K562 (cell line): ENCODE results near the gene RMC1. TPM values are rescaled to one million over a fixed set of nuclear protein-coding genes. Genes with fewer than 3 reads are reported as not detected.

Experiments
- ATAC-seq: fragments of 200-7000 bp; cut with Tn5 transposase; 3 replicates; pipeline ENCODE4 v1.9.1; 2020; ENCODE audit warnings: moderate library complexity
- BruUV-seq: library from RNA; stranded (reverse); fragments of 400-500 nt; replicated peaks from 2 replicates; lab custom pipeline; 2021; lab: Mats Ljungman, UMichigan
- CTCF ChIA-PET: fragments of 300-600 bp; formaldehyde crosslinking; extraction: SDS; loops from one replicate; lab custom pipeline; 2021; ENCODE audit warnings: low intra/inter-chr PET ratio; lab: Yijun Ruan, JAX
- POLR2A ChIA-PET: fragments of 300-600, 350-650 bp; sonication (Branson Sonifier 250); formaldehyde crosslinking; extraction: SDS; loops from one replicate; lab custom pipeline; 2021; ENCODE audit warnings: antibody characterized with exemption, inconsistent platforms; lab: Yijun Ruan, JAX
- DNase-seq, 4 experiments: peaks; one replicate each; pipeline versions ENCODE4 v3.0.0 to v3.0.0-alpha.2; 2011 to 2018; ENCODE audit warnings: low spot score in 3 of 4, mixed read lengths in 3 of 4; ENCODE audit errors: extremely low read depth in 1 of 4
- FAIRE-seq: peaks from 2 replicates; lab custom pipeline; 2011; peaks lifted over from hg19 to GRCh38; lab: Jason Lieb, UNC
- H2AFZ ChIP-seq: 2 replicates; pipeline ENCODE4 v1.6.0; 2011; ENCODE audit warnings: low read depth, low read length, control low read depth, inconsistent platforms
- H3K27ac ChIP-seq: fragments of 200-600 bp; 3 replicates; pipeline ENCODE4 v1.8.0; 2011; ENCODE audit warnings: low read depth, mild to moderate bottlenecking, control low read depth, inconsistent platforms, low read length, moderate library complexity, mixed read lengths; ENCODE audit errors: extremely low read depth
- H3K27me3 ChIP-seq, 2 experiments: fragments of 300-600 bp in 1 of 2; 2 replicates in 1 of 2; 3 replicates in 1 of 2; pipeline versions ENCODE4 v1.6.0 to v1.8.0; 2011; ENCODE audit warnings: inconsistent platforms in 2 of 2, low read length in 2 of 2, mild to moderate bottlenecking in 1 of 2, mixed read lengths in 1 of 2, moderate library complexity in 1 of 2; ENCODE audit not compliant: control insufficient read depth in 2 of 2, insufficient read depth in 2 of 2
- H3K36me3 ChIP-seq: fragments of 300-600 bp; 3 replicates; pipeline ENCODE4 v1.8.0; 2011; ENCODE audit warnings: mild to moderate bottlenecking, low read length, inconsistent platforms; ENCODE audit not compliant: control insufficient read depth, insufficient read depth
- H3K4me1 ChIP-seq, 2 experiments: fragments of 200-600 bp in 1 of 2; replicated peaks in 1 of 2; 2 replicates in 1 of 2; 3 replicates in 1 of 2; pipeline versions ENCODE4 v1.5.1 to v1.8.0; 2011; ENCODE audit warnings: inconsistent platforms in 2 of 2, low read length in 2 of 2, mild to moderate bottlenecking in 1 of 2, mixed read lengths in 1 of 2, moderate library complexity in 1 of 2; ENCODE audit not compliant: control insufficient read depth in 2 of 2, insufficient read depth in 2 of 2
- H3K4me2 ChIP-seq: 2 replicates; pipeline ENCODE4 v1.6.1; 2011; ENCODE audit warnings: low read length, control low read depth, inconsistent platforms, mixed read lengths; ENCODE audit not compliant: insufficient read depth
- H3K4me3 ChIP-seq: fragments of 200-600 bp; sonication (generic), shearing (Covaris generic); 2 replicates; pipeline ENCODE4 v1.5.1; 2016; ENCODE audit warnings: control low read depth, inconsistent platforms
- H3K79me2 ChIP-seq: fragments of 200-600 bp; 3 replicates; pipeline ENCODE4 v1.8.0; 2011; ENCODE audit warnings: low read length, inconsistent platforms; ENCODE audit not compliant: control insufficient read depth, insufficient read depth
- H3K9ac ChIP-seq, 2 experiments: 2 replicates each; pipeline versions ENCODE4 v1.6.0 to v1.6.1; 2011; ENCODE audit warnings: low read depth in 2 of 2, low read length in 2 of 2, control low read depth in 1 of 2, inconsistent platforms in 1 of 2, mild to moderate bottlenecking in 1 of 2, mixed read lengths in 1 of 2; ENCODE audit not compliant: insufficient read depth in 1 of 2
- H3K9me1 ChIP-seq: one replicate; pipeline ENCODE4 v1.6.0; 2011; ENCODE audit warnings: inconsistent platforms, mild to moderate bottlenecking, low read length, moderate library complexity; ENCODE audit not compliant: control insufficient read depth, insufficient read depth
- H3K9me3 ChIP-seq: replicated peaks from 2 replicates; pipeline ENCODE4 v1.5.1; 2011; ENCODE audit warnings: low read depth, low read length, inconsistent platforms; ENCODE audit not compliant: control insufficient read depth, insufficient read depth
- H4K20me1 ChIP-seq: replicated peaks from 2 replicates; pipeline ENCODE4 v1.6.1; 2011; ENCODE audit warnings: low read length, inconsistent platforms, mixed read lengths; ENCODE audit not compliant: control insufficient read depth, insufficient read depth
- POLR2A ChIP-seq: fragments of 450-650 bp; conservative IDR thresholded peaks from 2 replicates; pipeline ENCODE4 v1.6.1; 2016
- ZNF121 ChIP-seq: sonication (generic); formaldehyde crosslinking; conservative IDR thresholded peaks from 2 replicates; pipeline ENCODE4 v1.8.0; 2022; ENCODE audit warnings: missing genetic modification reagents
- WGBS: fragments of 100-300 bp; shearing (Covaris generic); methylation state at CpG from one replicate; pipeline ENCODE4 v1.1.6; 2016; ENCODE audit warnings: low coverage, mixed read lengths; ENCODE audit not compliant: insufficient coverage; ENCODE audit errors: missing lambda C conversion rate; 5-methylcytosine and 5-hydroxymethylcytosine counted together
- in situ Hi-C: fragments of 300-500 bp; cut with MboI; formaldehyde crosslinking; loops from 4 replicates; pipeline ENCODE4 v1.15.0; 2018; ENCODE audit warnings: inconsistent platforms, mixed read lengths
- intact Hi-C: fragments of 100-400 bp; cut with micrococcal nuclease; formaldehyde crosslinking; loops from 2 replicates; pipeline ENCODE4 v1.14.2; 2022
- polyA plus RNA-seq, 8 experiments: library from polyadenylated mRNA; depleted of rRNA in 4 of 8; stranded (reverse) in 5 of 8; unstranded in 3 of 8; fragments of >200 nt; fragmentation: Nextera tagmentation in 2 of 8; fragmentation: Illumina TruSeq in 1 of 8; extraction: Ambion mirVana in 2 of 8; extraction: Trizol in 1 of 8; gene quantifications; 2 replicates each; pipeline versions ENCODE4 v1.2.1 to v1.2.3, GENCODE V29; 2011 to 2014; ENCODE audit warnings: inconsistent platforms in 1 of 8, missing spikeins in 1 of 8
- total RNA-seq, 7 experiments: library from RNA; depleted of rRNA in 6 of 7; stranded (reverse); fragments of >200 nt in 6 of 7; fragmentation: Illumina TruSeq in 2 of 7; extraction: Trizol in 2 of 7; gene quantifications; 2 replicates each; pipeline versions ENCODE4 v1.2.1 to v1.2.3, GENCODE V29; 2011 to 2021; ENCODE audit warnings: low replicate concordance in 1 of 7
- TF ChIP-seq, protein P1 (sequence below): sonication (generic); formaldehyde crosslinking; IDR thresholded peaks from 2 replicates; pipeline ENCODE4 v1.8.0; 2022; ENCODE audit warnings: missing genetic modification reagents, mild to moderate bottlenecking, borderline replicate concordance

The RMC1 gene
- total and polyA plus RNA-seq, 9 of the 15 experiments (the other 6 are each of a cell fraction or from before 2014, with no cell fraction given), result 7.5 to 42.4 (median 35.5) TPM

DNA sequence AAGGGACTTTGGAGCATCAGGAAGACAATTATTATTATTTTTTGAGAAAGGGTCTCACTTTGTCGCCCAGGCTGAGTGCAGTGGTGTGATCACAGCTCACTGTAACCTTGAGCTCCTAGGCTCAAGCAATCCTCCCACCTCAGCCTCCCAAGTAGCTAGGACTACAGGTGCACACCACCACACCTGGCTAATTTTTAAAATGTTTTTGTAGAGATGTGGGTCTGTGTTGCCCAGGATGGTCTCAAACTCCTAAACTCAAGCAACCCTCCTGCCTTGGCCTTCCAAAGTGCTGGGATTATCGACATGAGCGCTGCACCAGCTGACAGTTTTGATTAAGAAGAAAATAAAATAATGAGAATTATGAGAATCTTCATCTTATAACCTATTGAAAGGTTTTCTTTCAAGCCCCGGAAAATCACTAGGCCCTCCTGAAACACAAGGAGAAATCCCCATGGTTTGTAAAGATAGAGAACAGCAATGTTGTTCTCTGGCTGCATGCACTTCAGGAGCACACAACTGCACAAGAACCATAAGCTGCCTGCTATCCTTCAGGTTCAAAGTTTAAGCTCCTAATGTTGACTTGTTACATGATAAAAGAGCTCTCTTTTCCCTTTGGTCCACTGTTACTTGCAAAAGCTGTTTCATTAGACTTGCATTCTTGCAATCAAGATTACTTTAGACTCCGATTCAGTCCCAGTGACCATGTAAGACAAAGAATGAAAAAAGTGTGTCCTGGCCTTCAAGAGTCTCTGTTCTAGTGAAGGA lies 66.2 kb downstream of the RMC1 start (continued):
- TF ChIP-seq, protein P1, sequence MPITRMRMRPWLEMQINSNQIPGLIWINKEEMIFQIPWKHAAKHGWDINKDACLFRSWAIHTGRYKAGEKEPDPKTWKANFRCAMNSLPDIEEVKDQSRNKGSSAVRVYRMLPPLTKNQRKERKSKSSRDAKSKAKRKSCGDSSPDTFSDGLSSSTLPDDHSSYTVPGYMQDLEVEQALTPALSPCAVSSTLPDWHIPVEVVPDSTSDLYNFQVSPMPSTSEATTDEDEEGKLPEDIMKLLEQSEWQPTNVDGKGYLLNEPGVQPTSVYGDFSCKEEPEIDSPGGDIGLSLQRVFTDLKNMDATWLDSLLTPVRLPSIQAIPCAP, result no peak

- no peak for DNase-seq
- FAIRE-seq, result no peak
- POLR2A ChIA-PET, result interaction anchor here (0.6 to 1.2 kb wide), 3 partner anchors 8 to 77 kb away, joined by 3 to 6 read pairs (median 3); no protein-coding TSS in a partner anchor
- TF ChIP-seq ZNF121 (CRISPR knock-in tag), result peak; percentile 18; the same call in 1 of the 2 replicates
- no peak for TF ChIP-seq POLR2A
- Histone ChIP-seq H3K9ac (no peak overlapping the region), H3K4me1 (peaks cover 0 to 9% of the 10 kb centered on the region in 2 experiments; a peak in 3 of 5 replicates), H3K9me3 (no peaks in the 10 kb centered on the region), H3K27ac (no peak overlapping the region), H3K4me3 (no peak overlapping the region), H3K4me2 (no peak overlapping the region), H3K36me3 (peaks cover 84% of the 10 kb centered on the region), H4K20me1 (no peaks in the 10 kb centered on the region; the same call in 1 of the 2 replicates), H3K9me1 (no peaks in the 10 kb centered on the region), H2AFZ (no peak overlapping the region), H3K79me2 (no peaks in the 10 kb centered on the region; the same call in 2 of the 3 replicates), H3K27me3 (no peaks in the 10 kb centered on the region)
- intact Hi-C loops, result no loop called here
- WGBS, result 95% methylated on average over 3 of the region's 3 CpGs
- in situ Hi-C loops, result no loop called here
- no TSS peak for BruUV-seq
- CTCF ChIA-PET, result no interaction called here
- ATAC-seq, result no peak
Observed at GRCh38 chr18:23570912-23571504, 67.7 kb downstream of the RMC1 start.
